CD4-positive, alpha-beta T cell (primary cell): ENCODE data around the gene AKT2. TPM values are rescaled to one million over a fixed set of nuclear protein-coding genes. Genes with fewer than 3 reads are reported as not detected.

Experiments used
- ATAC-seq: fragments of 200-7000 bp; cut with Tn5 transposase; one replicate; pipeline ENCODE4 v1.10.0; 2022; ENCODE audit warnings: mild to moderate bottlenecking; ENCODE audit not compliant: poor library complexity
- CTCF ChIA-PET: fragments of 350-600 bp; sonication (Branson Sonifier 250); formaldehyde crosslinking; loops from one replicate; lab custom pipeline; 2021; ENCODE audit warnings: antibody characterized with exemption, inconsistent platforms; lab: Charles Lee
- POLR2A ChIA-PET: fragments of 350-600 bp; sonication (Branson Sonifier 250); formaldehyde crosslinking; loops from one replicate; lab custom pipeline; 2021; ENCODE audit warnings: antibody characterized with exemption, inconsistent platforms; lab: Charles Lee
- DNase-seq, 14 experiments: peaks; one replicate each; pipeline ENCODE4 v3.0.0-alpha.2; 2013 to 2020; ENCODE audit warnings: mixed read lengths in 2 of 14
- H3K27ac ChIP-seq, 2 donors: one replicate each; pipeline versions ENCODE4 v1.5.1 to v1.7.0; 2013; ENCODE audit warnings: low read length in 2 of 2, low read depth in 1 of 2, mild to moderate bottlenecking in 1 of 2
- H3K27me3 ChIP-seq, 2 experiments: 1 replicate in 1 of 2; 2 replicates in 1 of 2; pipeline versions ENCODE4 v1.6.1 to v1.7.0; 2013; ENCODE audit warnings: low read length in 2 of 2, control low read depth in 1 of 2, mild to moderate bottlenecking in 1 of 2, moderate library complexity in 1 of 2; ENCODE audit not compliant: insufficient read depth in 2 of 2, control insufficient read depth in 1 of 2
- H3K36me3 ChIP-seq: one replicate; pipeline ENCODE4 v1.6.1; 2013; ENCODE audit warnings: low read length, control low read depth; ENCODE audit not compliant: insufficient read depth
- H3K4me1 ChIP-seq: one replicate; pipeline ENCODE4 v1.6.1; 2013; ENCODE audit warnings: low read length, control low read depth; ENCODE audit not compliant: insufficient read depth
- H3K4me3 ChIP-seq: one replicate; pipeline ENCODE4 v1.5.1; 2013; ENCODE audit warnings: mild to moderate bottlenecking, low read length, moderate library complexity
- H3K9me3 ChIP-seq, 2 experiments: 1 replicate in 1 of 2; 2 replicates in 1 of 2; pipeline versions ENCODE4 v1.6.1 to v1.7.0; 2013; ENCODE audit warnings: low read length in 2 of 2, mild to moderate bottlenecking in 2 of 2, control low read depth in 1 of 2, moderate library complexity in 1 of 2; ENCODE audit not compliant: control insufficient read depth in 1 of 2, insufficient read depth in 1 of 2
- H3K27ac Mint-ChIP-seq: one replicate; pipeline ENCODE4 v1.8.0; 2020; ENCODE audit warnings: mixed read lengths
- H3K27me3 Mint-ChIP-seq: one replicate; pipeline ENCODE4 v1.8.0; 2021; ENCODE audit warnings: mixed read lengths
- H3K36me3 Mint-ChIP-seq: one replicate; pipeline ENCODE4 v1.8.0; 2021; ENCODE audit warnings: low read depth, mixed read lengths
- H3K4me1 Mint-ChIP-seq: one replicate; pipeline ENCODE4 v1.8.0; 2021; ENCODE audit warnings: low read depth, mixed read lengths
- H3K4me3 Mint-ChIP-seq: one replicate; pipeline ENCODE4 v1.8.0; 2020; ENCODE audit warnings: mild to moderate bottlenecking, mixed read lengths
- H3K9me3 Mint-ChIP-seq: one replicate; pipeline ENCODE4 v1.8.0; 2020; ENCODE audit warnings: mixed read lengths
- CTCF ChIP-seq: fragments of 200-600 bp; IDR thresholded peaks from one replicate; pipeline ENCODE4 v1.8.0; 2022; ENCODE audit warnings: antibody characterized with exemption, mild to moderate bottlenecking
- intact Hi-C, 2 experiments: fragments of 100-400 bp; cut with DNase I in 1 of 2; cut with micrococcal nuclease in 1 of 2; formaldehyde crosslinking; loops; one replicate each; pipeline versions ENCODE4 v1.15.1 to v1.9.0; 2023 to 2025; cut with DNase I, micrococcal nuclease
- total RNA-seq, 174 experiments: library from RNA in 2 of 174; stranded (reverse) in 2 of 174; gene quantifications; one replicate each; pipeline ENCODE4 v1.2.3 and lab custom pipeline; 2021 to 2026

Gene AKT2
- total RNA-seq, 2 experiments from 2014 or later, result 197 to 199 TPM

- Mint-ChIP-seq H3K36me3 (peaks cover 25% of the 10 kb centered on the region), H3K4me3 (peak overlapping the region; percentile 89), H3K9me3 (no peaks in the 10 kb centered on the region), H3K4me1 (peaks cover 57% of the 10 kb centered on the region), H3K27ac (peak overlapping the region; percentile 93), H3K27me3 (no peaks in the 10 kb centered on the region)
- Histone ChIP-seq H3K9me3 (no peaks in the 10 kb centered on the region), H3K4me1 (peaks cover 67% of the 10 kb centered on the region), H3K36me3 (peaks cover 8% of the 10 kb centered on the region), H3K4me3 (peak overlapping the region; percentile 68), H3K27me3 (no peaks in the 10 kb centered on the region), H3K27ac (peak overlapping the region; percentile 70 to 90)
- DNase-seq, result no peak
- ATAC-seq, result no peak
- ChIA-PET CTCF (interaction anchor here (2.3 kb wide), 1 partner anchor 21 kb away, joined by 7 read pairs; no protein-coding TSS in a partner anchor), POLR2A (interaction anchor here (0.8 to 2.0 kb wide), 2 partner anchors 194 to 981 kb away, joined by 3 to 9 read pairs; partner anchors contain the start of gene ZNF780A)
- TF ChIP-seq CTCF, result no peak
- intact Hi-C loops, result loop anchor here (2.0 to 10.0 kb wide), 5 partner anchors 65 to 939 kb away; partner anchors contain the start of genes C19orf47 (in 1 of the 2), PLD3 (in 1 of the 2), SAMD4B (in 1 of the 2) and SERTAD3 (in 1 of the 2)
Measured at GRCh38 chr19:40284251-40284500, 969 bp downstream of the AKT2 start.

GRCh38 chr19:40283414-40284250 lies 1.5 kb downstream of the AKT2 start:
- H3K27ac Mint-ChIP-seq, result peak overlapping the region; percentile 93
- no peaks in the 10 kb centered on the region for H3K27me3 Mint-ChIP-seq
- peaks cover 58% of the 10 kb centered on the region for H3K4me1 Mint-ChIP-seq
- peaks cover 25% of the 10 kb centered on the region for H3K36me3 Mint-ChIP-seq
- no peaks in the 10 kb centered on the region for H3K27me3 ChIP-seq
- H3K36me3 ChIP-seq, result peaks cover 8% of the 10 kb centered on the region
- DNase-seq (no peak), ATAC-seq (no peak)
- no peaks in the 10 kb centered on the region for H3K9me3 ChIP-seq
- TF ChIP-seq CTCF, result no peak
- ChIA-PET CTCF (interaction anchor here (2.3 kb wide), 1 partner anchor 22 kb away, joined by 7 read pairs; no protein-coding TSS in a partner anchor), POLR2A (interaction anchor here (0.7 to 0.8 kb wide), 2 partner anchors 16 to 982 kb away, joined by 3 read pairs; no protein-coding TSS in a partner anchor)
- H3K9me3 Mint-ChIP-seq, result no peaks in the 10 kb centered on the region
- intact Hi-C loops, result loop anchor here (2.0 to 10.0 kb wide), 5 partner anchors 65 to 939 kb away; partner anchors contain the start of genes C19orf47 (in 1 of the 2), PLD3 (in 1 of the 2), SAMD4B (in 1 of the 2) and SERTAD3 (in 1 of the 2)
- H3K4me3 Mint-ChIP-seq, result peak overlapping the region; percentile 89
- peak overlapping the region; percentile 68 for H3K4me3 ChIP-seq
- H3K27ac ChIP-seq, result peak overlapping the region; percentile 70 to 90
- H3K4me1 ChIP-seq, result peaks cover 72% of the 10 kb centered on the region

GRCh38 chr19:40282920-40283319 lies 2.2 kb downstream of the AKT2 start:
- Histone ChIP-seq H3K9me3 (no peaks in the 10 kb centered on the region), H3K4me3 (no peak overlapping the region), H3K4me1 (peaks cover 79% of the 10 kb centered on the region), H3K27me3 (no peaks in the 10 kb centered on the region), H3K36me3 (peaks cover 8% of the 10 kb centered on the region), H3K27ac (no peak overlapping the region)
- no peaks in the 10 kb centered on the region for H3K27me3 Mint-ChIP-seq
- peak overlapping the region; percentile 89 for H3K4me3 Mint-ChIP-seq
- intact Hi-C loops, result loop anchor here (5.0 to 10.0 kb wide), 4 partner anchors 119 to 938 kb away; partner anchors contain the start of genes SAMD4B (in 1 of the 2) and SERTAD3 (in 1 of the 2)
- H3K36me3 Mint-ChIP-seq, result peaks cover 25% of the 10 kb centered on the region
- CTCF ChIA-PET, result no interaction called here
- ATAC-seq (no peak), DNase-seq (no peak)
- POLR2A ChIA-PET, result interaction anchor here (0.9 kb wide), 1 partner anchor 312 kb away, joined by 3 read pairs; no protein-coding TSS in a partner anchor
- TF ChIP-seq CTCF, result no peak
- H3K4me1 Mint-ChIP-seq, result peaks cover 65% of the 10 kb centered on the region
- H3K27ac Mint-ChIP-seq, result peak overlapping the region; percentile 93
- H3K9me3 Mint-ChIP-seq, result no peaks in the 10 kb centered on the region
